SHP77 treated with DMSO at 0.1 percent for 48 hours (cell line): Measurements from ENCODE around the gene CCDC15.
"Not testable (repeated sequence)": the region's sequence is repeated elsewhere in the genome, so short reads cannot be mapped to it uniquely, and the experiment has no call there.

ENCODE experiments used
- DNase-seq: peaks from one replicate; lab custom pipeline; 2025; lab: John Stamatoyannopoulos, UW

The CCDC15 gene

DNA sequence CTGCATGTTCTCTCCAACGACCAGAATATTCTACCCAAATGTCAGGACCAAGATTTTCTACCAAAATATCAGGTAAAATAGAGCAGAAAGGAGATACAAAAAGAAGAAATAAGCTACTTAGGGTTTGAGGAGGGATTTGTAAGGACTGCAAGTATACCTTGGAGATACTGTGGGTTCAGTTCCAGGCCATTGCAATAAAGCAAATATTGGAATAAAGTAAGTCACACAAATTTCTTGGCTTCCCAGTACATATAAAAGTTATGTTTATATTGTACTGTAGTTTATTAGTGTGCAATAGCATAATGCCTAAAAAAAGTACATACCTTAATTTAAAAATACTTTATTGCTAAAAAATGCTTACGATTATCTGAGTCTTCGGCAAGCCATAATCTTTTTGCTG, 34.1 kb downstream of the CCDC15 start:
- no peak for DNase-seq

DNA sequence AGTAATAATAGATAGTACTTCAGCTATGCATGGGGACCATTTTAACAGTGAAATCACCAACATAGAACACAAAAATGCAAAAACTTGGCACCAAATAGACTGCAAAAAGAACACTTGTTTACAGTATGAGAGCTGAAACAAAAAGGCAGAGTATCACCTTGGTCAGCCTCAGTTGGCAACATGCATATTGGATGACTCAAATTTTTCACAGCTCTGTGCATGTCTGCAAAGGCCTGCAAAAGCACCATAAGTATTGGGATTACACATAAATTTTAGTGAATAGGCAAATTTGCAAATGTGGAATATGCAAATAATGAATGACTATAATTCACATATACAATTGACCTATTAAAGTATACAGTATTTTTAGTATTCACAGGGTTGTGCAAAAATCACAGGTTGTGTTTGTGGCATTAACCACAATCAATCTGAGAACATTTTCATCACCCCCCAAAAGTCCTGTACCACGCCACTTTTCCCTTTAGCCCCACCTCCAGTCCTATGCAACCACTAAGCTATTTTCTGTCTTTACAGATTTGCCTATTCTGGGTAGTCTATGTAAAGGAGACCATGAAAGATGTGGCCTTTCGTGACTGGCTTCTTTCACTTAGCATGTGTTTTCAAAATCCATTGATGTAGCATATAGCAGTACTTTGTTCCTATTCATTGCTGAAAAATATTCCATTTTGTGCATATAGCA, 47.2 kb downstream of the CCDC15 start:
- DNase-seq = no peak

- no peak for DNase-seq
Observed at GRCh38 chr11:125001849-125002248, 47.8 kb downstream of the CCDC15 start.

DNA sequence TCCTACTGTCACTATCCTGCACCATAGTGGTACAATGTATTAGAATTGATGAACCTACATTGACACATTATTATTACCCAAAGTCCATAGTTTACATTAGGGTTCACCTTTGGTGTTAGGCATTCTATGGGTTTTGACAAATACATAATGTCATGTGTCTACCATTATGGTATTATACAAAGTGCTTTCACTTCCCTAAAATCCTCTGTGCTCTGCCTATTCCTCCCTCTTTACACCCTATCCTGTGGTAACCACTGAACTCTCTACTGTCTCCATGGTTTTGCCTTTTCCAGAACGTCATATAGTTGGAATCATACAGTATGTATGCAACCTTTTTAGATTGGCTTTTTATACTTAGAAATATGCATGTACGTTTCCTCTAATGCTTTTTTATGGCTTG, 51.5 kb downstream of the CCDC15 start:
- DNase-seq = no peak

- DNase-seq = no peak
Observed at GRCh38 chr11:125016413-125016812, 62.4 kb downstream of the CCDC15 start.

DNA sequence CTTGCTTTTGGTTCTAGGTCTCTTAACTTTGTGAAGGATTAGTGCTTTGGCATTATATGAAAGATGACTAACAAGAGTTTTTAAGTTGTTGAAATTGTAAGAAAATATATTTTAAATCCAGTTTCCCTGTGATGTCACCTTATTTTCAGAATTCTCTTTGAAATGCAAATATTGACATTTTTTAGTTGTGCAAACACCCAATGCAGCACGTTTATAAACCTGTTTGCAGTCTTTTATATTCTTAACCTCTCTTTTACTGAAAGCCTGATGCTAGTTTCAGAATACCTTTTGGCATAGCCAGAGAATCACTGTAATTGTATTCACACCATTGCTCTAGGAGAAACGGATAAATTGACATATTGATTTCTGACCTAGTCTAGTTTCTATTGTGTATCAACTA, 66.3 kb downstream of the CCDC15 start:
- no peak for DNase-seq

- no peak for DNase-seq
Observed at GRCh38 chr11:125022551-125022950, 68.5 kb downstream of the CCDC15 start.

GRCh38 chr11:125025968-125026367, 72.0 kb downstream of the CCDC15 start:
- DNase-seq = no peak

- not testable (repeated sequence) for DNase-seq
Observed at GRCh38 chr11:125029431-125029830, 75.4 kb downstream of the CCDC15 start.

GRCh38 chr11:125036933-125037332, 82.9 kb downstream of the CCDC15 start:
- DNase-seq = no peak

- no peak for DNase-seq
Observed at GRCh38 chr11:125049164-125049792, 95.3 kb downstream of the CCDC15 start.

DNA sequence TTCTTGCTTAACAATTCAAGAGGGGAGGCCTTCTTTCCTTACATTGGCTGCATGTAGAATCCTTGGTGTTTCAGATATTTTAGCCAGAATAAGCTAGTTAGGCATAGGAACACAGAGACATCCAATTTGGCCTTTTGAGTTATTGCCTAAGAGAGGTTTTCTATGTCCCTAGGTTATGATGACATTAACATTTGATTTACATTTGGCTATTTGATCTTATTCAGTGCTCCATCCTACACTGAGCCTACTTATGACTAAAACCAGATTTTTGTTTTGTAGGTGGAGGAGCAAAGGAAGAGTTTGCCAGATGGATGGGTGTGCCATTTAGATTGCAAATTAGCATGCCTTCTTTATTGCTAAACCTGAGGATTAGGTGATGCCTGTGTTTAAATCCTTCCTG, 98.0 kb downstream of the CCDC15 start:
- no peak for DNase-seq

GRCh38 chr11:125053167-125053566, 99.2 kb downstream of the CCDC15 start:
- DNase-seq = no peak

- no peak for DNase-seq
Observed at GRCh38 chr11:125055107-125055715, 101.2 kb downstream of the CCDC15 start.

- not testable (repeated sequence) for DNase-seq
Observed at GRCh38 chr11:125056111-125056510, 102.1 kb downstream of the CCDC15 start.

DNA sequence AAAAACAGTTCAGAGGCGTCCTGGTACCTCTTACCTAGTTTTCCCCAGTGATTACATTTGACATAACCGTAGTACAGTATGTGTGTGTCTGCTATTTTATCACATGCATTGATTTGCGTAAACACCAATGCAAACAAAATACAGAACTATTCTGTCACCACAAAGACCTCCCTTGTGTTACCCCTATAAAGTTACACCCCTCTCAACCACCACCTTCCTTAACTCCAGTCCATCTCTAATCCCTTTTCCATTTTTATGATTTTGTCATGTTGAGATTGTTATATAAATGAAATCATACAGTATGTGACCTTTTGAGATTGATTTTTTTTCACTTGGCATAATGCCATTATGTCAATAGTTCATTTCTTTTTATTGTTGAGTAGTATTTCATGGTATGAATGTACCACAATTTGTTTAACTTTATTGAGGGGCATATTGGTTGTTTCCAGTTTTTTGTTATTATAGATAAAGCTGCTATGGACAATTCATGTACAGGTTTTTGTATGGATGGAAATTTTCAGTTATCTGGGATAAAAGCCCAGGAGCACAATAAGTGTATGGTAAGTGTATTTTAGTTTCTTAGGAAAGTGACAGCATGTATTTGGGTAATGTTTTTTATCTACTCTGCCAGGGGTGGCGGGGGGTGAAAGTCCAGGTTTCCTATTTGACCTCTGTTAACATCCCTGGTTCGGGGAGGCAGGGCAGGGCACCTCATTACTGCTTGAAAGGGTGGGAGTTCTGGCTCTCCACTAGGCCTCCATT, 103.1 kb downstream of the CCDC15 start:
- no peak for DNase-seq

DNA sequence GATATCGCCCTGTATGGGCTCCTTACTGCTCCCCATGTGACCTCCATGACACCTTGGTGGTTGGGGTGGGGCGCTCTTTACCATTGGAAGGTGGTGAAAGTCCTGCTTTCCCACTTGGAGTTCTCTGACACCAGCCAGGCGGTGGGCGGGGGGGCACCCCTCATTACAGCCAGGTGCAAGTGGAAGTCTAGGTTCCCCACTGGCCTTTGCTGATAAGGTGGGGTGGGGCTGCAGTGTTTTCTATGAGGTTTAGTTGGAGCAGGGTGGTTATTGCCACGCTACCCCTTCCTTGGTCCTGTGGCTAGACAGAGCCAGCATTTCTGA, 103.7 kb downstream of the CCDC15 start:
- no peak for DNase-seq

DNA sequence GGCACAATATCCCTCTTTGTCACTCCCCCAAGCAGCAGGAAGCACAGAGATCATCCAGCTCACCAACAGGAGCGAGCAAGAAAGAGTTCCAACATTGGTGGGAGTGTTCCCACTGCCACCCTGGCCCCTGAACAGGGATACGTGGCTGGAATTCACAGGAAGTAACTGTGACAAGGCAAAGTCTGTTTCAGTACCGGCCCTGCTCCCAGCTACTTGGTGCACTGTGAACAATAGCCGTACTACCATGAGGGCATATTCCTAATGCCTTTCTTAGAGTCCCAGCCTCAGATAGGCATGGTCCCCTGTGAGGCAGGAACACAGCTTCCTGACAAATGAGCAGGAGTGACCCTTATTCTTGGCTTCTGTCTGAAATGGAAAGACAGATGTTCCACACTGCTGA, 107.3 kb downstream of the CCDC15 start:
- no peak for DNase-seq

DNA sequence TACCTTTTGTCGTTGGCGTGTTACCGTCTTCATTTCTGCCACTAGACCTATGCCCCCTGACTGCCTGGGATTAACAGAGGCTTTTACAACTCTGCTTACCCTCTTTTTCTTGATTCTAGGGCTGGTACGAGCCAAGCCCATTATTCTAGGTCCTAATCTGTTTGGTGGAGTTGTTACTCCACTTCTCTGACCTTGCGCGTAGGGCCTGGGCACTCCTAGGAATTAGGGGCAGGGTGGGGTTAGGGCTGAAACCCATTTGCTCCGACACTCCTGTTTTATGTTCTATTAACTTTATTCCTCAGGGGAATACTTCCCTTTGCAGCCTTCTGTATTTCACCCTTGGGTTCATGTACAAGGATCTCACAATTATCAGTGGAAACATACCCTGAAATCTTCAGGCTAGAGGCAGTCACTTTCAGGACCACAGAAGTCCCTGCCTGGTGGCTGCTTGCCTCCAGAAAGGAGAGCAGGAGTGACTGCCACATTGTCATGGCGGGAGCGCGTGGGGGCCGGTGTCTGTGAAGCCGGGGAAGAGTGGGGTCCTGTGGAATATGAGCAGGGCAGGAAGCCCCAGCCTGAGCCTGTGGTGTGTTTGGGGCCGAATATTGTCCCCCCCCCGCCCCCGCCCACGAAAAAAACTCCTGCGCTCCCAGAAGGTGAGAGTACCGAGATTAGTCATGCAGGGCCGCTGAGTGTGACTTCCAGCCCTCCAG, 108.4 kb downstream of the CCDC15 start:
- DNase-seq = no peak

DNA sequence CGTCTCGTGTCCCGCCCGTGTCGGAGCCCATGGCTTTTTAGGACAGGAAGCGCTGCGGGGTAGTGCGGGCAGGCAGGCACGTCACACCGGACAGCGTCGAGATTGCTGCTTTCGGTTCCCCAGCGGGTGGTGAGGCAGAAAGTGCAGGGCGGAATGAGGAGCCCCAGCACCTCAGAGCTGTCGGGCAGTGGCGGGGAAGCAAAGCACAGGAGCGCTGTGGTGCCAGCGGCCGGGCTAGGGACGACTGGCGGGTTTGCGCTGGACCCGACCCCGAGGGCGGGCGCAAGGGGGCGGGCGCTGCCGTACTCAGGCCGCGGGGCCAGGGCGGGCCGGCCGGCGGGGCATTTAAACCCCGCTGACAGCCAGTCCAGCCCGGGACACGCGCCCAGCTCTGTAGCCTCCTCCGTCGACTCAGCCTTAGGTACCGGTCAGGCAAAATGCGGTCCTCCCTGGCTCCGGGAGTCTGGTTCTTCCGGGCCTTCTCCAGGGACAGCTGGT, 109.0 kb downstream of the CCDC15 start, which contains the start of gene SLC37A2:
TSS of gene SLC37A2 (plus strand) at position 375 of the 498 bp plus-strand sequence. CDS start at position 438, 63 bp downstream.
- DNase-seq = no peak

- DNase-seq = no peak
Observed at GRCh38 chr11:125063429-125064043, 109.5 kb downstream of the CCDC15 start.
